Adrenal gland (tissue), 5 donors: ENCODE data around the gene PPFIA4.

Experiments
- CTCF ChIP-seq, 6 experiments: fragments of 450-650 bp in 4 of 6; fragments of 200-600 bp in 2 of 6; sonication (generic) in 1 of 6; IDR thresholded peaks; 1 replicate in 5 of 6; 2 replicates in 1 of 6; pipeline versions ENCODE4 v1.5.1 to v1.8.0; 2016 to 2021; ENCODE audit warnings: antibody characterized with exemption in 6 of 6, mild to moderate bottlenecking in 2 of 6, moderate library complexity in 1 of 6
- POLR2A ChIP-seq, 2 donors: fragments of 450-650 bp; IDR thresholded peaks; one replicate each; pipeline ENCODE4 v1.6.1; 2017; ENCODE audit warnings: antibody characterized with exemption in 2 of 2, mild to moderate bottlenecking in 2 of 2, moderate library complexity in 1 of 2
- donor health status: DM: no; HTN: no; CAD: no.

- TF ChIP-seq POLR2A (IDR thresholded peaks at IDR 0.05) (no peak), CTCF (IDR thresholded peaks at IDR 0.05) (no peak)
These were observed 48.3 kb downstream of the PPFIA4 start for GRCh38 chr1:203074610-203075009.
